ENCODE data around the gene TKFC.

GRCh38 chr11:61358566-61358965, 25.5 kb downstream of the TKFC start:
- TF ChIP-seq CTCF (conservative IDR thresholded peaks at IDR 0.05) (no peak), EZH2 (IDR thresholded peaks at IDR 0.05; ENCODE audit: low read depth) (no peak)

All from PC-9 (cell line).